IPS-NIHi7 (cell line): ENCODE results near the gene DNPH1.

Experiments
- DNase-seq: peaks from one replicate; pipeline ENCODE4 v3.0.0; 2012; ENCODE audit warnings: mixed read lengths; ENCODE audit errors: extremely low spot score

Gene DNPH1

DNA sequence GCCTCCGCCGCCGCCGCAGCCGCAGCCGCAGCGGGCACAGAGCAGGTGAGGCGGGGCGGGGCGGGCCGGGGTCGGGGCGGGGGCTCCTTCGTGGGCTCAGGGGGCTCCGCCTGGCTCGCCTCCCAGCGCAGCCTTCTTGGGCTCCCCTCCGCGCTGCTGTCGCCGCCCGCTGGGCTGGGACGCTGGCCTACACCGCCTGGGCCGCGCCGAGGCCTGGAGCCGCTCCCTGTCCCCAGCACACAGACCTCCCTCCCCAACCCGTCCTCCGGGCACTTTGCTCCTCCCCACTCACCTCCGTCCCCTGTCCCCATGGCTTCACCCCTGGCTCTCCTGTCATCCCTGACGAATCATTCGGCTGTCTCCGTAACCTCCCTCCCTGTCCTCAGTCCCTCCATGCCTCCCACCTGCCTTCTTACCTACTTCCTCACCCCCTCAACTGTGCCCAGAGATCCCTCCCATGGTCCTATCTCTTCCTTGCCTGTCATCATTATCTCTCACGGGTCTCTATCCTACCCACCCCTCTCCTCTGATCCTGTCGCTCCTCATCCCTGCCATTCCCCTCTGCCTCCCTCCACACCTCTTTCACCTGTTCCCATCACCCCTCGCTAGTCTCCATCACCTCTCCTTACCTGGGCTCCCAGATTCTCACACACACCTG lies 14.5 kb upstream of the DNPH1 start:
- no peak for DNase-seq

- no peak for DNase-seq
Observed at GRCh38 chr6:43242908-43243663, 13.8 kb upstream of the DNPH1 start, which contains the start of gene TTBK1. Gene TTBK1 (plus strand): TSS chr6:43243481. CDS start chr6:43246661, 3,180 bp downstream.

DNA sequence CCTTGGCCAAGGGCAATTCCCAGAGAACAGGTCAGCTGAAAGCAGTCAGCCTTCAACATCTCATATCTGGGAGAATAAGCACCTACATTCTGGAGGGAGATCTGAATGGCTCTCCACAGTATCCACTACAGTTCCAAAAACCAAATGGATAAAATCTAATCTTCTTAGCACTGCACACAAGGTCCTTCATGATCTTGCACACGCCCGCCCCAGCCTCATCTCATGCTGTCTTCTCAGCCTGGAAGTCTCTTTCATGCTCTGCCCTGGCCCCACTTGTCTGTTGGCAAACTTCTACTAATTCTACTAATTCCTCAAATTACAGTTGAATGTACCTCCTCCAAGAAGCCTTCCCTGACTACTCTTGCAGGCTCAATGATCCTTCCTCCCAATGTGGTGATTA lies 12.2 kb upstream of the DNPH1 start:
- no peak for DNase-seq

- DNase-seq = no peak
Observed at GRCh38 chr6:43240950-43241349, 11.7 kb upstream of the DNPH1 start.

- DNase-seq = no peak
Observed at GRCh38 chr6:43239054-43239453, 9.8 kb upstream of the DNPH1 start.

DNA sequence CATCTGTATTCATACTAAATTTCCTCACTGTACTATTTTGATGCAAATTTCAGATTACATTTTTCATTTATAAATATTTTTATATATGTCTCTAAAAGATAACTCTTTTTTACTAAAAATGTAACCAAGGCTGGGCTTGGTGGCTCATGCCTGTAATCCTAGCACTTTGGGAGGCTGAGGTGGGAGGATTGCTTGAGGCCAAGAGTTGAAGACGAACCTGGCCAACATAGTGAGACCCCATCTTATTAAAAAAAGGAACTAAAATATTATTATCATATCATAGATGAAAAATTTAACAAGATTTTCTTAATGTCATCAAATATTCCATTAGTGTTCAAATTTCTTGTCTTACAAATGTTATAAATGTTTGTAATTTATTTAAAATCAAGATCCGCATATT lies 6.6 kb upstream of the DNPH1 start:
- no peak for DNase-seq

DNA sequence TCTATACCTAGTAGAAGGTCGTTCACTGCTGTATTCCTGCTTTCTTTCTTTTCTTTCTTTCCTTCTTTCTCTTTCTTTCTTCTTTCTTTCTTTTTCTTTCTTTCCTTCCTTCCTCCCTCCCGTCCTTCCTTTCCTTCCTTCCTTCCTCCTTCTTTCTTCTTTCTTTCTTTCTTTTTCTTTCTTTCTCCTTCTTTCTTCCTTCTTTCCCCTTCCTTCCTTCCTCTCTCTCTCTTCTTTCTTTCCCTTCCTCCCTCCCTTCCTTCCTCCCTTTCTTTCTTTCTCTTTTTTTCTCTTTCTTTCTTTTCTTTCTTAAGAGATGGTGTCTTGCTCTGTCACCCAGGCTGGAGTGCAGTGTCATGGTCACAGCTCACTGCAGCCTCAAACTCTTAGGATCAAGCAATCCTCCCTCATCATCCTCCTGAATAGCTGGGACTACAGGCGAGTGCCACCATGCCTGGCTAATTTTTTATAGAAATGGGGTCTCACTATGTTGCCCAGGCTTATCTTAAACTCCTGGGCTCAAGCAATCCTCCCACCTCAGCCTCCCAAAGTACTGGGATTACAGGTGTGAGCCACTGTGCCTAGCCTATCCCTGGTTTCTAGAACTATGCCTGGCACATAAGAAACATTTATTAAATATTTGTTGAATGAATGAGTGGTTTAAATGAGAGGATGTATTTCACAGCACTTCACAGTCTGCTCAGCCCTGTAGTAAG lies 2.6 kb upstream of the DNPH1 start:
- no peak for DNase-seq

DNA sequence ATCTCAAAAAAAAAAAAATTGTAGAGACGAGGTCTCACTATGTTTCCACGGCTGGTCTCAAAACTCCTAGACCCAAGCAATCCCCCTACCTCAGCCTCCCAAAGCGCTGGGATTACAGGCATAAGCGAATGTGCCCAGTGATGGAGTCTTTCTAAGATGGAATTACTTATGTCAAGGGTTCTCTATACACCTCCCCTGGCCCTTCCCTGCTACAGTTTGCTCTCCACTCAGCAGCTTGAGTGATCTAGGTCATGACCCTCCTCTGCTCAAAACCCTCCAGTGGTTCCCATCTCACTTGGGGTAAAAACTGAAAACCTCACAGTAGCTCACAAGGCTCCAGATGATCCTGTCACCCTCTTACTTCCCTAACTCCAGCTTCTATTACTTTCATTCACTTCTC lies 1.8 kb upstream of the DNPH1 start:
- DNase-seq = no peak

- no peak for DNase-seq
Observed at GRCh38 chr6:43229803-43230620, 731 bp upstream of the DNPH1 start.

DNA sequence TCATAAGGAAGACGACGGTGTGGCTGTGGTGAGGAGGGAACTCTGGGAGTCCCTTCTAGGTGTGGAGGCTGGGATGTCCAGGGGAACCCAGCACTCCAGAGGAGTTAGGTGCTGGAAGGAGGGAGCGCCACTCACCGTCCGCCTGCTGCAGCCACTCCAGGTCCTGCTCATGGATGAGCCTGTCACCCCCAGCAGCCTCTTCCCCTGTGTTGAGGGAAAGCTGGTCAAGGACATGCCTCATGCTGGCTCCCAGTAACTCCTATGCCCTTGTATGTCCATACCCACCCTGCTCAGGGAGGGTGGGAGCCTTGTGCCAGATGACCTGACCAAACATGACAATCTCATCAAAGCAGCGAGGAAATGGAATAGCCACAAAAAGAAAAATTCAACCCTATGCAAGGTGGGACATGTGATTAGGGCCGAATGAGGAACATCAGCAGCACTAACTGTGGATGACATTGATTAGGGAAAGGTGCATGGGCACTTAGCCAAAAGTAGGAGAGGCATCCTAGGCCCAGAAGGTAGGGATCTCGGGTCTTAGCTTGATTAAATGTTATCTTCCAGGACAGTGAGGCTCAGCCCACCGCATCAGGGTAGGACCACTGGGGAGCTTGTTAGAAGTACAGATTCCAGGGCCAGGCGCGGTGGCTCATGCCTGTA lies 3.0 kb downstream of the DNPH1 start:
- DNase-seq = no peak

DNA sequence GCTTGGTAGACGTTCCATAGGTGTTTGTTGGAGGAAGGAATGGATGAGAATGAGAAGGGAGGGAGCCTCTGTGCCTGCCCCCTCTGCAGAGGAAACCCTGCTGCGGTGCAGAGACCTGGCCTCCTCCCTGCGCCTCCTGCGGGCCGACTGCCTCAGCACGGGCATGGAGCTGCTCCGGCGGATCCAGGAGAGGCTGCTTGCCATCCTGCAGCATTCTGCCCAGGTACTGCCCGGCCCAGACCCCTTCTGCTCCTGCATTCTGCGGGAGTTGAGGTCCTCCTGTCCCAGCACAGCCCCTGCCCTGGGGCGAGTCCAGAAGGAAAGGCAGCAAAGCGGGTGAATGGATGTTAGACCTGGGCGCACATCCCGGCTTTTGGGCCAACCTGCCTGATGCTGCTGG lies 6.1 kb downstream of the DNPH1 start:
- DNase-seq = no peak

DNA sequence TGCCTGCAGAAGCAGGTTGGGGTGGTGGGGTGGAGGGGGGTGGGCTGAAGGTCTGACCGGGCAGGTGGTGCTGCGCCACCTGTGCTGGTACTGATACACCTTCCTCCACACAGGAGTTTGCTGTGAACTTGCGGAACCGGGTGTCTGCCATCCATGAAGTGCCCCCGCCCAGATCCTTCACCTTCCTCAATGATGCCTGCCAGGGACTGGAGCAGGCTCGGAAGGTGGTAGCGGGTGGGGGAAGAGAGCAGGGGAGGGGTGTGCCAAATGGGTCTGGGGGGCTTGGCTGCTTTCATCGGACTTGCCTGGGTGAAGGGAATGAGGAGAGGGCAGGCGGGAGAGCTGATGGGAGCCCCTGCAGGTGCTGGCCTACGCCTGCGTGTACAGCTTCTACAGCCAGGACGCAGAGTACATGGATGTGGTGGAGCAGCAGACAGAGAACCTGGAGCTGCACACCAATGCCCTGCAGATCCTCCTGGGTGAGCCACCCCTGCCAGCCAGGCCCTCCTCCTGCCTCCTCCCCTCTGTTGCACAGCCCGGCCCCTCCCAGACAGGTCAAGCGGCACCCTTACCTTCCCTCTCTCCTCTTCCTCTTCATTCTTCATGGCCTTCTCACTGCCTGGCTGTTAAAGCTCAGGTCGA lies 6.7 kb downstream of the DNPH1 start:
- no peak for DNase-seq

- no peak for DNase-seq
Observed at GRCh38 chr6:43221046-43221972, 8.0 kb downstream of the DNPH1 start.

DNA sequence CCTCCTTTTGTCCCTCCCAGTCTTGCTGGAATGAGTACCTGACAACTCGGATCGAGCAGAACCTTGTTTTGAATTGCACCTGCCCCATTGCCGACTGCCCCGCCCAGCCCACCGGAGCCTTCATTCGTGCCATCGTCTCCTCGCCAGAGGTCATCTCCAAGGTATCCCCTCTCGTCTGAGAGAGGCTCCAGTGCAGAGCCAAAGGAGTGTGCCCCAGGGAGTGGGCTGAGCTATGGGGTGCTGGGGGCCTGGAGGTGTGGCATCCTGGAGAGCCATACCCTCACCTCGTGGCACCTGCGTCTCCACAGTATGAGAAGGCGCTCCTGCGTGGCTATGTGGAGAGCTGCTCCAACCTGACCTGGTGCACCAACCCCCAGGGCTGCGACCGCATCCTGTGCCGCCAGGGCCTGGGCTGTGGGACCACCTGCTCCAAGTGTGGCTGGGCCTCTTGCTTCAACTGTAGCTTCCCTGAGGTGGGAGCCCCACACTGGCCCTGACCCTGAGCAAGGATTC lies 8.8 kb downstream of the DNPH1 start:
- DNase-seq = no peak

GRCh38 chr6:43219814-43220213 lies 9.5 kb downstream of the DNPH1 start:
- DNase-seq = no peak

DNA sequence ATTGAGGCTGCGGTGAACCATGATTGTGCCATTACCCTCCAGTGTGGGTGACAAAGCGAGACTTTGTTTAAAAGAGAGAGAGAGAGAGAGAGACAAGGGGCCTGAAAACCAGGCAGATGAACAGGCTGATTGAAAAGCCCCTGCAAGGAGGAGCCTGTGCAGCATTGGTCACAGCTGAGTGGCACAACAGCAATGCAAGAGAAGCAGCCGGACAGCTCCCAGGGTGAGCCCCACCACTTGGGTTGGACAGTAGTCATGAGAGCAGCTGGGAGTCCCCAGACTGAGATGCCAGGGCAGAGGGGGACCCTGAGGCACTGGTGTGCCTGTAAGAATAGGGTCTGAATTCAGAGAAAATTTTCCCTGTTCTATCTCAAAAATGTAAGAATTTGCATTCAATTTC lies 10.2 kb downstream of the DNPH1 start:
- DNase-seq = no peak

DNA sequence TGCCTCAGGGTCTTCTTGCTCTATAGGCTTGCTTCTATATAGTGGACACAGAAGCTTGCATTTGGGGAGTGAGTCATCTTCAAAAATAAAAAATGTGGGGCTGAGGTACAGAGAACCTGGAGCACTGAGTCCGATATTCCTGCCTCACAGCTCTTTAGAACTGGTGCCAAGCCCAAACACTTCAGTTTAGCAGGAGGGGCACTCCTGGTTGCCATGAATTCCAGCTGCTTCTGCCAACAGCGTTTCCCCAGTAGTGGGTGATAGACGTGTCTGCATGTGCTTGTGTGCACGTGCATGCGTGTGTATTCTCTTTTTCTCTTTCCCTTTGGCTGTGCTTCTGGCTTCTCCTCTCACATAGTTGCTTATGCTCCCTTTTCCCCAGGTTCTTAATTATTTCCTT lies 11.9 kb downstream of the DNPH1 start:
- DNase-seq = no peak

DNA sequence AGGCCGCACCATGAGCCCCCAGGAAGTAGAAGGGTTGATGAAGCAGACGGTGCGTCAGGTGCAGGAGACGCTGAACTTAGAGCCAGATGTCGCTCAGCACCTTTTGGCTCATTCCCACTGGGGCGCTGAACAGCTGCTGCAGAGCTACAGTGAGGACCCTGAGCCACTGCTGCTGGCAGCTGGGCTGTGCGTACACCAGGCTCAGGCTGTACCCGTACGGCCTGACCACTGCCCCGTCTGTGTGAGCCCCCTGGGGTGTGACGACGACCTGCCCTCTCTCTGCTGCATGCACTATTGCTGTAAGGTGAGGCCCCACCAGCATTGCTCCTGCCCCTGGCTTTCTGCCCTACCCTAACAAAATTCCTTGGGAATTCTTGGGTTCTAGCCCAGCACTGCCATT lies 13.1 kb downstream of the DNPH1 start:
- no peak for DNase-seq

GRCh38 chr6:43215066-43215465 lies 14.2 kb downstream of the DNPH1 start:
- DNase-seq = no peak

DNA sequence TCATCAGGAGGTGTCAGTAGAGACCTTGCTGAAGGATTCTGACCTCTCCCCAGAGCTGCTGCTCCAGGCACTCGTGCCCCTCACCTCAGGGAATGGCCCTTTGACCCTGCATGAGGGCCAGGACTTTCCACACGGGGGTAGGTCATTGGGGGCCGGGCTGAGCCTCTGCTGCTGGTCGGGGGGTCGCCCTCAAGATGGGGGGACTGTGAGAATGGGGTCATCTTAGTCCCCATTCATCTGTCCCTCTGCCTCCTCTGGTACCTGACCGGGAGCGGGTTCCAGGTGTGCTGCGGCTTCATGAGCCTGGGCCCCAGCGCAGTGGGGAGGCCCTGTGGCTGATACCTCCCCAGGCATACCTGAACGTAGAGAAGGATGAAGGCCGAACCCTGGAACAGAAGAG lies 15.8 kb downstream of the DNPH1 start:
- DNase-seq = no peak
